ENCODE measurements around the gene VCX2. TPM values are rescaled to one million over a fixed set of nuclear protein-coding genes. Genes with fewer than 3 reads are reported as not detected.

The VCX2 gene
- total RNA-seq, 1 experiment from 2014 or later: not detected

Small RNAs within 50 kb of the gene (small RNA-seq; reads per million reads assigned to genes)
- gene MIR651: 1.4 reads per million, percentile 41 among the genes with 10 or more reads in this experiment

Other genes starting within 250 kb of the VCX2 start
- 32.9 and 54.9 TPM in 2 replicates for gene PNPLA4, start 243.9 kb downstream of the VCX2 start, total RNA-seq (2014; rRNA removed; shearing (Covaris generic); ENCODE audit: low replicate concordance)